Measurements from ENCODE around the gene SLC35E2B. TPM values are rescaled to one million over a fixed set of nuclear protein-coding genes. Genes with fewer than 3 reads are reported as not detected.
"Not testable (repeated sequence)": the region's sequence is repeated elsewhere in the genome, so short reads cannot be mapped to it uniquely, and the experiment has no call there.

Gene SLC35E2B
- total RNA-seq, 2 experiments from 2014 or later = 21.9 to 23.8 TPM

DNA sequence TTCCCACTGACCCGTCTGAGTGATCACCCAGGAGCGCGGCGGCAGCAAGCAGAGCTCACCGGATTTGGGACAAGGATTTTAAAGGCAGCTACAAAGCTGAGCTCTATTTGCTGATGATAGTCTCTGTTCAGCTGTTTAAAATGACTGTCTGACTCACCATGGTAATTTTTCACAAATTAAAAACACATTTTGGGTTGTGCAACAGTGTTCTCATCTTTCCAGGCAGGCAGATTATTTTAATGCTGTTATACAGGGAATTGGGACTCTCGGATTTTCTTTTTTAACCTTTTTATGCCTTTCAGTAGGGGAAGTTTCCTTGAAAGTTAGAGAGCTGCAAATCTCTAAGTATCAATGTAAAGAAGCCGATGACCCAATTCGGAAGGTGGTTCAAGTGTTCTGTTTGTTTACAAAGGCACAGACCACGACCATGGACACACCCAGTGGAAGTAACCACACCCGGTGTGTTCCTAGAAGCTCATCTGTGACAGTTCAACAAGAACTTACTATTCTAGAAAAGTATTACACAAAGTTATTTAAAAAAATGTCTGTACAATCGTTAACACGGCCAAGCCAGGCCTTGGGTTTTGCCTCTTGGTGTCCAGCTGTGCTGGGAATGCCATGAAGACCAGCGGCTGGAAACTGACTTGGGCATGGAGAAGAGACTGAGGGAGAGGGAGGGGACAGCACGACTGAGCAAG, 35.9 kb upstream of the SLC35E2B start:
- H3K9me3 Mint-ChIP-seq; H3K4me1 Mint-ChIP-seq (ENCODE audit: low read depth); ATAC-seq; H3K27me3 Mint-ChIP-seq; H3K4me3 Mint-ChIP-seq; H3K36me3 Mint-ChIP-seq (ENCODE audit: low read depth); intact Hi-C loops (cut with micrococcal nuclease); POLR2A ChIA-PET: not testable (repeated sequence)
- peak; percentile 37 for DNase-seq
- H3K27ac Mint-ChIP-seq = peak overlapping the region; percentile 76
- CTCF ChIA-PET = interaction anchor here (2.5 kb wide), 1 partner anchor 63 kb away, joined by 11 read pairs; no protein-coding TSS in a partner anchor

DNA sequence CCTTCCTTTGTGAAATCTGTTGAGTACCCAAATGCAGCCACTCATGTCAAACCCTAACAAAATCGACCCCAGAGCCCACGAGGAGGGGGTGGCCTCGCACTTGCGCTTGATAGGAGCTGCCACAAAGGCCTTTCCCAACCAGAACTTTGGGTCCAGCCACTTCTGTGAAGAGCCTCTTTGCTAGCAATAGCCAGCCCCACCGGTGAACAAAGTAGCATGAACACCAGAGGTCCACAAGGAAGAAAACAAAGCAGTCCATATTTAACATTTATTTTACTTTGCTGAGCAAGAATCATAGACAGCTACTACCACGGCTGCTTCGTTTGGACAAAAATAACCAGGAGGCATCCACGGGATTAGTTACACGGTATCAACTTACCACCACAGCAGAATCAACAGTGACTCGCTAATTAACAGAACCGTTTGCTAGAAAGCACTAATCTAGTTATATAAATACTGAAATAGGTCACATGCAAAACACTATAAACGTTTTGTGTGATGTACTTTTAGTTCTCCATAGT, 34.6 kb upstream of the SLC35E2B start:
- H3K4me1 Mint-ChIP-seq (ENCODE audit: low read depth); H3K9me3 Mint-ChIP-seq; DNase-seq; H3K4me3 Mint-ChIP-seq; CTCF ChIA-PET; intact Hi-C loops (cut with micrococcal nuclease); ATAC-seq; POLR2A ChIA-PET; H3K36me3 Mint-ChIP-seq (ENCODE audit: low read depth); H3K27me3 Mint-ChIP-seq: not testable (repeated sequence)
- H3K27ac Mint-ChIP-seq = peak overlapping the region; percentile 24

DNA sequence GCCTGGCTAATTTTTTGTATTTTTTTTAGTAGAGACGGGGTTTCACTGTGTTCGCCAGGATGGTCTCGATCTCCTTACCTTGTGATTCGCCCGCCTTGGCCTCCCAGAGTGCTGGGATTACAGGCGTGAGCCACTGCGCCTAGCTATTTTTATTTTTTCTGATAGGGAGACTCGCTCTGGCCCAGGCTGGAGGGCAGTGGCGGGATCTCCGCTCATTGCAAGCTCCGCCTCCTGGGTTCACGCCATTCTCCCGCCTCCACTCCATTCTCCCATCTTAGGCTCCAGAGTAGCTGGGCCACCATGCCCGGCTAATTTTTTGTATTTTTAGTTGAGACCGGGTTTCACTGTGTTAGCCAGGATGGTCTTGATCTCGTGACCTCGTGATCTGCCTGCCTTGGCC, 33.5 kb upstream of the SLC35E2B start:
- ATAC-seq; DNase-seq; intact Hi-C loops (cut with micrococcal nuclease); H3K9me3 Mint-ChIP-seq; H3K27me3 Mint-ChIP-seq; H3K36me3 Mint-ChIP-seq (ENCODE audit: low read depth); CTCF ChIA-PET; POLR2A ChIA-PET: not testable (repeated sequence)
- Mint-ChIP-seq H3K27ac (peak overlapping the region; percentile 49), H3K4me3 (peak overlapping the region; percentile 48), H3K4me1 (ENCODE audit: low read depth) (peaks cover 13% of the 10 kb centered on the region)

DNA sequence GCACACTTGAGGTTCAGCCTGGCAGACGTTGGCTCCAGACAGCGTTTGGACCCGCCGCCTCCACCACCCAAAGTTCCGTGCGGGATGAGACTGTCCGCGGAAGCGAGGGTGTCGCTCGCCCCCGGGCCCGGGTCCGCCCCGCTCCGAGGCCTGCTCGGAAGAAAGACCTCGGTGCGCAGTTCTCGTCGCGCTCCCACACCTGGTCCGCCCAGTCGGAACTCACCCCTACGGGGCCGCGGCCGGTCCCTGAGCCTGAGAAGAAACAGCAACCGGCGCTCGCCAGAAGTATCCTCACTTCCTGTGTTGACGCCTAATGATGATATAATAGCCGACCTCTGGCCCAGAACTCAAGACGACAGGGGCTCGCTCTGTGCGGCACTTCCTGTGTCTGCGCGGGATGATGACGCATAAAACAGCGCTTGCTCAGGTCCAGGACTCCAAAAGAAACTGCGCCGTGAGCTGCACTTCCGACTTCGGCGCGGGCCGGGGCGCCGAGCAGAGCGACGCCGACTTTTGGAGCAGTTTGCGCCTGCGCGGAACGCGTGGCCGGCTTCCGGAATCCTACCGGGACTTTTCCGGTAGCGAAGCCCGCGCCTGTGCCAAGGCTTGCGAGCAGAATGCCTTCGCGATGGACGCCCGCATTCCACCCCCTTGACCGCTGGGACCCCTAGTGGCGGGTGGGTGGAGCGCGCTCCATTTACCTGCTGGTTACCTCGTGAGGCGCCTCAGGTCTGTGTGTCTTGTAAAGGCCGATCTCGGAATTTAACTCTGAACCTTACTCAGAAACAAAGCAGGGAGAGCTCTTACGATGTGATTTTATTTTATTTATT, 31.7 kb upstream of the SLC35E2B start, which contains the start of gene CDK11A:
CDK11A (minus strand) TSS at position 323 of the 830 bp plus-strand sequence. CDS start 1,539 bp downstream, outside the sequence.
- CTCF ChIA-PET = interaction anchor here (1.0 kb wide), 1 partner anchor 150 kb away, joined by 3 read pairs; no protein-coding TSS in a partner anchor
- ATAC-seq = peak; percentile 98
- H3K9me3 Mint-ChIP-seq; intact Hi-C loops (cut with micrococcal nuclease); H3K27me3 Mint-ChIP-seq: not testable (repeated sequence)
- peak within 1 kb of the TSS; percentile 88 for H3K4me3 Mint-ChIP-seq
- H3K27ac Mint-ChIP-seq = peak within 1 kb of the TSS; percentile 95
- POLR2A ChIA-PET = interaction anchor here (0.6 kb wide), 1 partner anchor 182 kb away, joined by 3 read pairs; no protein-coding TSS in a partner anchor
- TF ChIP-seq, protein P1, sequence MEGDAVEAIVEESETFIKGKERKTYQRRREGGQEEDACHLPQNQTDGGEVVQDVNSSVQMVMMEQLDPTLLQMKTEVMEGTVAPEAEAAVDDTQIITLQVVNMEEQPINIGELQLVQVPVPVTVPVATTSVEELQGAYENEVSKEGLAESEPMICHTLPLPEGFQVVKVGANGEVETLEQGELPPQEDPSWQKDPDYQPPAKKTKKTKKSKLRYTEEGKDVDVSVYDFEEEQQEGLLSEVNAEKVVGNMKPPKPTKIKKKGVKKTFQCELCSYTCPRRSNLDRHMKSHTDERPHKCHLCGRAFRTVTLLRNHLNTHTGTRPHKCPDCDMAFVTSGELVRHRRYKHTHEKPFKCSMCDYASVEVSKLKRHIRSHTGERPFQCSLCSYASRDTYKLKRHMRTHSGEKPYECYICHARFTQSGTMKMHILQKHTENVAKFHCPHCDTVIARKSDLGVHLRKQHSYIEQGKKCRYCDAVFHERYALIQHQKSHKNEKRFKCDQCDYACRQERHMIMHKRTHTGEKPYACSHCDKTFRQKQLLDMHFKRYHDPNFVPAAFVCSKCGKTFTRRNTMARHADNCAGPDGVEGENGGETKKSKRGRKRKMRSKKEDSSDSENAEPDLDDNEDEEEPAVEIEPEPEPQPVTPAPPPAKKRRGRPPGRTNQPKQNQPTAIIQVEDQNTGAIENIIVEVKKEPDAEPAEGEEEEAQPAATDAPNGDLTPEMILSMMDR (IDR thresholded peaks at IDR 0.05) = peak; percentile 20
- H3K4me1 Mint-ChIP-seq (ENCODE audit: low read depth) = peaks cover 13% of the 10 kb centered on the region
- DNase-seq = peak; percentile 100
- peaks cover 11% of the 10 kb centered on the region for H3K36me3 Mint-ChIP-seq (ENCODE audit: low read depth)

DNA sequence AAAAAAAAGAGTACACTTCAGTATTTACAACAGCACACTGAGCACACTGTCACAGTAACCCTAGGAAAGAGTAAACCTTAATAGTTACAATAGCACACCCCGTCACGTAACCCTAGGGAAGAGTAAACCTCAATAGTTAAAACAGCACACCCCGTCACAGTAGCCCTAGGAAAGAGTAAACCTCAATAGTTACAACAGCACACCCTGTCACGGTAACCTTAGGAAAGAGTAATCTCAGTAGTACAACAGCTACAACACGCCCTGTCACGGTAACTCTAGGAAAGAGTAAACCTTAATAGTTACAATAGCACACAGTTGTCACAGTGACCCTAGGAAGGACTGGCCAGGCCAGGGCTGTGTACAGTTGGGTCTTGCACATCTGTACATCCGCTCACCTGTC, 28.6 kb upstream of the SLC35E2B start:
- H3K4me3 Mint-ChIP-seq = no peak overlapping the region
- intact Hi-C loops (cut with micrococcal nuclease) = no loop called here
- H3K9me3 Mint-ChIP-seq = no peaks in the 10 kb centered on the region
- peaks cover 20% of the 10 kb centered on the region for H3K36me3 Mint-ChIP-seq (ENCODE audit: low read depth)
- no peak overlapping the region for H3K27ac Mint-ChIP-seq
- no peaks in the 10 kb centered on the region for H3K27me3 Mint-ChIP-seq
- peaks cover 4% of the 10 kb centered on the region for H3K4me1 Mint-ChIP-seq (ENCODE audit: low read depth)
- DNase-seq = no peak
- ChIA-PET POLR2A (no interaction called here), CTCF (no interaction called here)
- TF ChIP-seq, protein P1 (IDR thresholded peaks at IDR 0.05) = no peak
- no peak for ATAC-seq

DNA sequence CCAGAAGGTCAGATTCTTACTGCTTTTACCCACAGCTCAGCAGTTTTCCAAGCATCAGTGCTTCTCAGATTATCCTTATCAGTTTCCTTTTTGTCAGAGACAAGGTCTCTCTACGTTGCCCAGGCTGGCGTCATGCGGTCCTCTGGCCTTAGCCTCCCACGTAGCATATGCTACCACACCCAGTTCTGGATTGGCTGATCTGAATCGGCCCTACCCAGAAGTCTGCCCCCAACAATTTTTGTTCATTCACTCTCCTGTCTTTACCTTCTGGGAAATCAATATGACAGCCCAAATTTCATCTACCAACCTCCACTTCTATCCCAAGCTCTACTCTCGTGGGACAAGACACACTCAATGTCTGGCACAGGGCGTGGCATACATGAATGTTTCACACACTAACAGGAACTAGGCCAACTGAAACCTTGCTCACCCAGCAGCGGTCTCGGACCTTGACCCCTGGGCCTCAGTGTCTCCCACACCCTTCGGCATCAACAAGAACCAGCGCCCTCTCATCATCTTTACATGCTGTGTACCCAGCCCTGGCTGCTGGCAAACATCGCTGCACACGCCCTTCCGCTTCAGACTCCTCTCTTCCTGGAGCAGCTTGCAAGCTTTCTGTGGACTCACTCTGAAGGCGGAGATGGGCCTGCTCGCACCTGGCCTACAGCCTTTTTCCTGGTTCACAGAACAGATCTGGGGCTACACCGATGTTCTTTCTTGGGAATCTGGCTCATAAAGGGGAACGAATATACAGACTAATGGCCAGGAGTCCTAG, 22.7 kb upstream of the SLC35E2B start:
- POLR2A ChIA-PET; ATAC-seq; intact Hi-C loops (cut with micrococcal nuclease); H3K27ac Mint-ChIP-seq; DNase-seq; H3K4me1 Mint-ChIP-seq (ENCODE audit: low read depth); H3K4me3 Mint-ChIP-seq; CTCF ChIA-PET; H3K27me3 Mint-ChIP-seq; H3K9me3 Mint-ChIP-seq: not testable (repeated sequence)
- peaks cover 21% of the 10 kb centered on the region for H3K36me3 Mint-ChIP-seq (ENCODE audit: low read depth)

DNA sequence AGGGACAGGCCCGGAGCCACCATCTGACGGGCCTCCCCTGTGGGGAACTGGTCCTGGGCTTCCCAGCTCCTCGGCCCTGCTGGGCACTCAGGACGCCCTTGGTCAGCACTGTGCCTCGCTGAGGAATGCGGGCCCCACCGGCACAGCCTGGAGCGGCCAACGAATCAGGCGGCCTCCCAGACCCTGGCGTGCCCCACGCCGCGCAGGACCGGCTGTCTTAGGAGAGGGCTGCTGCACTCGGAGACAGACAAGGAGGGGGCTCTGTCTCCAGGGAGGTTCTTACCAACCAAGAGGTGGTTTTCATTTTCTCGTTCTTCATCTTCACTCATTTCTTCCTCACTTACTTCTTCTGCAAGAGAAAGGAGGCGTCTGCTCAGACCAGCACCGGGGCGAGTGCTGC, 15.3 kb upstream of the SLC35E2B start:
- H3K4me3 Mint-ChIP-seq; POLR2A ChIA-PET; H3K27ac Mint-ChIP-seq; ATAC-seq; intact Hi-C loops (cut with micrococcal nuclease); CTCF ChIA-PET; H3K4me1 Mint-ChIP-seq (ENCODE audit: low read depth); H3K27me3 Mint-ChIP-seq; H3K9me3 Mint-ChIP-seq; DNase-seq; H3K36me3 Mint-ChIP-seq (ENCODE audit: low read depth): not testable (repeated sequence)

DNA sequence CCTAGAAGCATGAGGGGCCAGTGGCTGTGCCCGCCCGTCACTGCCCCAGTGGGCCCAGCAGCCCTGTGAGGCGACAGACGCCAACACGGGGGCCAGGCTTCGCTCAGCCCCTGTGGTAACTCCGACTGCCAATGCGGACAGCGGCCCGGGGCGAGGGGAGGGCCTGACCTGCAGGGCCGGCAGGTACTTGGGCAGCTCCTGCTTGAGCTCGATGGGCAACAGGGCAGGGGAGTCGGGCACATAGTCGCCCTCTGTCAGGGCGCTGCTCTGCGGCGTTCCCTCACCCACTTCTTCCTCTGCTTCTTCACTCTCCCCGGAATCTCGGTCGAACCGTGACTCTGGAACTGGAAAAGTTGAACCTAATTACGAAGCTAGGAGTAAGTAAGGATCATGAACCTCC, 14.6 kb upstream of the SLC35E2B start:
- POLR2A ChIA-PET; H3K27me3 Mint-ChIP-seq; H3K4me1 Mint-ChIP-seq (ENCODE audit: low read depth); H3K36me3 Mint-ChIP-seq (ENCODE audit: low read depth); ATAC-seq; intact Hi-C loops (cut with micrococcal nuclease); H3K9me3 Mint-ChIP-seq; DNase-seq; CTCF ChIA-PET; H3K27ac Mint-ChIP-seq; H3K4me3 Mint-ChIP-seq: not testable (repeated sequence)

DNA sequence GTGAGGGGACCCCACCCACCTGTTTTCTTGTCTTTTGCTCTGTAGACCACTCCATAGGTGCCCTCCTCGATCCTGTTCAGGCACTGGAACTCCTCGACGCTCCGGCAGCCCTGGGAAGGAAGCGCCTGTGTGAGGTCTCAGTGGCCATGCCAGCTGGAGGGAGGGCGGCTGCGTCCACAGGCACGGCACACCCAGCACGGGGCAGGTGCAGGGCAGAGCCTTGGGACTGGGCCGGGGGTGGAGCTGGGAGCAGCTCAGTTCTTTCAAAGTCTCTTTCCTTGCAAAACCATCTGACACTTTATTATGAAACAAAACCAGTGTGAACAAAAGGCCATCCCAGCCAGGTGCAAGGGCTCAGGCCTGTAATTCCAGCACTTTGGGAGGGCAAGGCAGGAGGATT, 13.0 kb upstream of the SLC35E2B start:
- H3K36me3 Mint-ChIP-seq (ENCODE audit: low read depth); POLR2A ChIA-PET; intact Hi-C loops (cut with micrococcal nuclease); H3K4me3 Mint-ChIP-seq; H3K9me3 Mint-ChIP-seq; H3K27ac Mint-ChIP-seq; ATAC-seq; DNase-seq; H3K27me3 Mint-ChIP-seq; CTCF ChIA-PET; H3K4me1 Mint-ChIP-seq (ENCODE audit: low read depth): not testable (repeated sequence)

Measured in activated CD8-positive, alpha-beta T cell treated with anti-CD3 and anti-CD28 coated beads for 36 hours (primary cell).